HepG2 (cell line): ENCODE data around the gene PKN2. TPM values are rescaled to one million over a fixed set of nuclear protein-coding genes. Genes with fewer than 3 reads are reported as not detected.

ENCODE experiments used
- BORCS8-MEF2B ChIP-seq: sonication (generic); formaldehyde crosslinking; IDR thresholded peaks from 2 replicates; pipeline ENCODE4 v1.8.0; 2022; ENCODE audit warnings: mild to moderate bottlenecking, missing genetic modification reagents
- BRD4 ChIP-seq: sonication (generic); formaldehyde crosslinking; IDR thresholded peaks from 2 replicates; pipeline ENCODE4 v1.4.0; 2020; ENCODE audit warnings: missing genetic modification reagents
- CHD4 ChIP-seq: fragments of 200-600 bp; sonication (generic); IDR thresholded peaks from 2 replicates; pipeline ENCODE4 v1.7.0; 2017; ENCODE audit warnings: mild to moderate bottlenecking, low read length, borderline replicate concordance
- EZH2 ChIP-seq: conservative IDR thresholded peaks from 2 replicates; pipeline ENCODE4 v1.6.1; 2012; ENCODE audit warnings: mild to moderate bottlenecking, low read depth, low read length, moderate library complexity
- HIVEP1 ChIP-seq: sonication (generic); formaldehyde crosslinking; IDR thresholded peaks from 2 replicates; pipeline ENCODE4 v1.4.0; 2020; ENCODE audit warnings: mild to moderate bottlenecking, missing genetic modification reagents
- HMGA1 ChIP-seq: sonication (generic); formaldehyde crosslinking; conservative IDR thresholded peaks from 2 replicates; pipeline ENCODE4 v1.4.0; 2020; ENCODE audit warnings: missing genetic modification reagents
- KDM2A ChIP-seq: sonication (generic); formaldehyde crosslinking; IDR thresholded peaks from 2 replicates; pipeline ENCODE4 v1.4.0; 2020; ENCODE audit warnings: low read depth, missing genetic modification reagents, borderline replicate concordance
- MTA3 ChIP-seq: sonication (generic); formaldehyde crosslinking; IDR thresholded peaks from 2 replicates; pipeline ENCODE4 v1.4.0; 2020; ENCODE audit warnings: missing genetic modification reagents
- NFE2L1 ChIP-seq: sonication (generic); formaldehyde crosslinking; IDR thresholded peaks from 2 replicates; pipeline ENCODE4 v1.4.0; 2020; ENCODE audit warnings: missing genetic modification reagents, mild to moderate bottlenecking, borderline replicate concordance
- NR2C2 ChIP-seq: sonication (generic); formaldehyde crosslinking; IDR thresholded peaks from 2 replicates; pipeline ENCODE4 v1.4.0; 2020; ENCODE audit warnings: missing genetic modification reagents, mild to moderate bottlenecking, moderate library complexity, borderline replicate concordance
- REL ChIP-seq: sonication (generic); formaldehyde crosslinking; conservative IDR thresholded peaks from 2 replicates; pipeline ENCODE4 v1.8.0; 2022; ENCODE audit warnings: mild to moderate bottlenecking, missing genetic modification reagents, moderate library complexity
- RXRA ChIP-seq: sonication (generic); formaldehyde crosslinking; IDR thresholded peaks from 2 replicates; pipeline ENCODE4 v1.5.1; 2020; ENCODE audit warnings: missing genetic modification reagents
- SNAI1 ChIP-seq: sonication (generic); formaldehyde crosslinking; IDR thresholded peaks from 2 replicates; pipeline ENCODE4 v1.5.0; 2020; ENCODE audit warnings: mild to moderate bottlenecking, missing genetic modification reagents, borderline replicate concordance
- TRAFD1 ChIP-seq: sonication (generic); formaldehyde crosslinking; IDR thresholded peaks from 2 replicates; pipeline ENCODE4 v1.5.1; 2020; ENCODE audit warnings: missing genetic modification reagents, mild to moderate bottlenecking, borderline replicate concordance
- ZNF367 ChIP-seq: sonication (generic); formaldehyde crosslinking; IDR thresholded peaks from 2 replicates; pipeline ENCODE4 v1.4.0; 2020; ENCODE audit warnings: missing genetic modification reagents, borderline replicate concordance
- ZNF883 ChIP-seq: sonication (generic); formaldehyde crosslinking; IDR thresholded peaks from 2 replicates; pipeline ENCODE4 v1.5.1; 2020; ENCODE audit warnings: mild to moderate bottlenecking, missing genetic modification reagents; ENCODE audit errors: not compliant biosample characterization
- ZSCAN30 ChIP-seq: sonication (generic); formaldehyde crosslinking; IDR thresholded peaks from 2 replicates; pipeline ENCODE4 v1.5.0; 2020; ENCODE audit warnings: mild to moderate bottlenecking, missing genetic modification reagents
- ZUFSP ChIP-seq: sonication (generic); formaldehyde crosslinking; IDR thresholded peaks from 2 replicates; pipeline ENCODE4 v1.9.0; 2021; ENCODE audit warnings: missing genetic modification reagents, mild to moderate bottlenecking, borderline replicate concordance
- polyA plus RNA-seq, 8 experiments: library from polyadenylated mRNA; depleted of rRNA in 3 of 8; stranded (reverse) in 7 of 8; unstranded in 1 of 8; fragments of >200 nt; fragmentation: Illumina TruSeq in 4 of 8; extraction: Trizol in 4 of 8; gene quantifications; 2 replicates each; pipeline versions ENCODE4 v1.2.1 to v1.2.3, GENCODE V29; 2011 to 2016; ENCODE audit warnings: low read depth in 4 of 8, missing spikeins in 1 of 8, mixed read lengths in 1 of 8; ENCODE audit not compliant: insufficient read depth in 1 of 8
- total RNA-seq, 5 experiments: library from RNA; depleted of rRNA; stranded (reverse); fragments of >200 nt; fragmentation: Illumina TruSeq; extraction: Trizol; gene quantifications; 2 replicates each; pipeline ENCODE4 v1.2.3, GENCODE V29; 2016; ENCODE audit warnings: low read depth in 1 of 5
- TF ChIP-seq, protein P1 (sequence below): sonication (generic); formaldehyde crosslinking; IDR thresholded peaks from 2 replicates; pipeline ENCODE4 v1.5.0; 2020; ENCODE audit warnings: mild to moderate bottlenecking, missing genetic modification reagents
- TF ChIP-seq, protein P2 (sequence below): sonication (generic); formaldehyde crosslinking; IDR thresholded peaks from 2 replicates; pipeline ENCODE4 v1.5.0; 2020; ENCODE audit warnings: missing genetic modification reagents
- TF ChIP-seq, protein P3 (sequence below): sonication (generic); formaldehyde crosslinking; IDR thresholded peaks from 2 replicates; pipeline ENCODE4 v1.5.0; 2020; ENCODE audit warnings: missing genetic modification reagents, mild to moderate bottlenecking, borderline replicate concordance

The PKN2 gene
- total and polyA plus RNA-seq, 2 of the 13 experiments (the other 11 are each of a cell fraction or from before 2014, with no cell fraction given), result 17.0 to 29.4 TPM

DNA sequence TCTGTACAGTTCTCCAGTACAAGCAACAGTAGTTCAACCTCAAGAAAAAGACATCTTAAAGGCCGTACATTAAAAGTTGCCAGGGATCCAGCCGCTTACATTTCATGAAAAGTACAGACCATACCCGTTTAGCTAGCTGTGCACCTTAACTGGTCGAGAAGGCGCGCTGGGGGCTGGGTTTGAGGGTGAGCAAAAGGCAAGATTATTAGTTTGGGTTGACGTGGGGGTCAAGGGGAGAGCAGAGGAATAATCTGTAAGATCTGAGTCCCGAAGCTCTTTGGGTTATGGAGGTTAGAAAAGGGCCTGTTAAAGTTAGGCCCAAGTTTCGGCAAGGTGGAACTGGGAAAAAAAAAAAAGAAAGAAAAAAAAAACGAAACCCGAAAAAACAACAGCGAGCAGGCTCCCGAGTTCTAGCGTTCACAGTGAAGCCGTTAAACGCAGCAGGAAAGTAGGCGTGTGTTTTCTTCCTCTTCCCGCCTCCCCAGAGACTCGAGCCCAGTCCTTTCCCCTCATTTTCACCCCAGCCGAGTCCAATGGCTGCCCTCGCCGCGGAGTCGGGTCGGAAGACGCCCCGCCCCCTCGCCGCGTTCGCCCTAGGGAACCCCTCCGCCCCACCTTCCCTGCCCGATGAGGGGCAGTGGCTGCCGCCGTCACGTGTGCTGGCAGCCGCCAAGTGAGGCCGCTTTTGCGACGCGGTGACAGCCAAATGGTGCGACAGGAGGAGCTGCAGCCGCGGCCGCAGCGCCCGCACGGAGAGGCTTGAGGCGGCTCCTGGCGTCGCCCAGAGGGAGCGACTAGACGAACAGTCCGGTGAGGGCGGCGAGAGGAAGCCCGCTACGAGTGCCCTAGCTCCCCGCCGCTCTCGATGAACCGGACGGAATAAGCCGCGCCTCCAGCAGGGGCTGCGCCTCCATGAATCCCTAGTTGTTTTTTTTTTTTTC lies at the start of gene PKN2 (continued):
- TF ChIP-seq ZNF883 (CRISPR knock-in tag) (no peak), HMGA1 (CRISPR knock-in tag) (no peak), TRAFD1 (CRISPR knock-in tag) (peak; percentile 84; the same call in 1 of the 2 replicates), BORCS8-MEF2B (no peak; the same call in 1 of the 2 replicates), EZH2 (no peak), ZSCAN30 (CRISPR knock-in tag) (peak; percentile 38; the same call in 1 of the 2 replicates), MTA3 (CRISPR knock-in tag) (no peak), ZUFSP (no peak), CHD4 (no peak), SNAI1 (CRISPR knock-in tag) (no peak), KDM2A (CRISPR knock-in tag) (peak; percentile 95), RXRA (CRISPR knock-in tag) (peak; percentile 85), NR2C2 (CRISPR knock-in tag) (peak; percentile 63; the same call in 1 of the 2 replicates), REL (CRISPR knock-in tag) (no peak), BRD4 (CRISPR knock-in tag) (peak; percentile 52; the same call in 1 of the 2 replicates), NFE2L1 (CRISPR knock-in tag) (no peak), ZNF367 (CRISPR knock-in tag) (no peak), HIVEP1 (peak; percentile 77)
- TF ChIP-seq, protein P1, sequence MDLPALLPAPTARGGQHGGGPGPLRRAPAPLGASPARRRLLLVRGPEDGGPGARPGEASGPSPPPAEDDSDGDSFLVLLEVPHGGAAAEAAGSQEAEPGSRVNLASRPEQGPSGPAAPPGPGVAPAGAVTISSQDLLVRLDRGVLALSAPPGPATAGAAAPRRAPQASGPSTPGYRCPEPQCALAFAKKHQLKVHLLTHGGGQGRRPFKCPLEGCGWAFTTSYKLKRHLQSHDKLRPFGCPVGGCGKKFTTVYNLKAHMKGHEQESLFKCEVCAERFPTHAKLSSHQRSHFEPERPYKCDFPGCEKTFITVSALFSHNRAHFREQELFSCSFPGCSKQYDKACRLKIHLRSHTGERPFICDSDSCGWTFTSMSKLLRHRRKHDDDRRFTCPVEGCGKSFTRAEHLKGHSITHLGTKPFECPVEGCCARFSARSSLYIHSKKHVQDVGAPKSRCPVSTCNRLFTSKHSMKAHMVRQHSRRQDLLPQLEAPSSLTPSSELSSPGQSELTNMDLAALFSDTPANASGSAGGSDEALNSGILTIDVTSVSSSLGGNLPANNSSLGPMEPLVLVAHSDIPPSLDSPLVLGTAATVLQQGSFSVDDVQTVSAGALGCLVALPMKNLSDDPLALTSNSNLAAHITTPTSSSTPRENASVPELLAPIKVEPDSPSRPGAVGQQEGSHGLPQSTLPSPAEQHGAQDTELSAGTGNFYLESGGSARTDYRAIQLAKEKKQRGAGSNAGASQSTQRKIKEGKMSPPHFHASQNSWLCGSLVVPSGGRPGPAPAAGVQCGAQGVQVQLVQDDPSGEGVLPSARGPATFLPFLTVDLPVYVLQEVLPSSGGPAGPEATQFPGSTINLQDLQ (CRISPR knock-in tag), result no peak
- TF ChIP-seq, protein P2, sequence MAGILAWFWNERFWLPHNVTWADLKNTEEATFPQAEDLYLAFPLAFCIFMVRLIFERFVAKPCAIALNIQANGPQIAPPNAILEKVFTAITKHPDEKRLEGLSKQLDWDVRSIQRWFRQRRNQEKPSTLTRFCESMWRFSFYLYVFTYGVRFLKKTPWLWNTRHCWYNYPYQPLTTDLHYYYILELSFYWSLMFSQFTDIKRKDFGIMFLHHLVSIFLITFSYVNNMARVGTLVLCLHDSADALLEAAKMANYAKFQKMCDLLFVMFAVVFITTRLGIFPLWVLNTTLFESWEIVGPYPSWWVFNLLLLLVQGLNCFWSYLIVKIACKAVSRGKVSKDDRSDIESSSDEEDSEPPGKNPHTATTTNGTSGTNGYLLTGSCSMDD (CRISPR knock-in tag), result no peak
- TF ChIP-seq, protein P3, sequence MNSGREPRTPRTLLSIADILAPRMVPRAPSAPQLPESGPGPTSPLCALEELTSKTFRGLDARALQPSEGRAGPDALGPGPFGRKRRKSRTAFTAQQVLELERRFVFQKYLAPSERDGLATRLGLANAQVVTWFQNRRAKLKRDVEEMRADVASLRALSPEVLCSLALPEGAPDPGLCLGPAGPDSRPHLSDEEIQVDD (CRISPR knock-in tag), result no peak
